Epithelial cell of esophagus (primary cell): Measurements from ENCODE around the gene TSBP1.
"Not testable (repeated sequence)": the region's sequence is repeated elsewhere in the genome, so short reads cannot be mapped to it uniquely, and the experiment has no call there.

Source experiments
- DNase-seq: peaks from one replicate; pipeline ENCODE4 v3.0.0; 2010; ENCODE audit warnings: low read depth
- H3K4me3 ChIP-seq: 2 replicates; pipeline ENCODE4 v1.5.1; 2011; ENCODE audit warnings: mild to moderate bottlenecking, low read length, control low read depth
- TF ChIP-seq, protein P1 (sequence below): IDR thresholded peaks from 2 replicates; pipeline ENCODE4 v1.5.1; 2011; ENCODE audit warnings: low read depth, mild to moderate bottlenecking, low read length, control low read depth, inconsistent platforms; ENCODE audit not compliant: insufficient read depth; ENCODE audit errors: missing control alignments

Gene TSBP1

DNA sequence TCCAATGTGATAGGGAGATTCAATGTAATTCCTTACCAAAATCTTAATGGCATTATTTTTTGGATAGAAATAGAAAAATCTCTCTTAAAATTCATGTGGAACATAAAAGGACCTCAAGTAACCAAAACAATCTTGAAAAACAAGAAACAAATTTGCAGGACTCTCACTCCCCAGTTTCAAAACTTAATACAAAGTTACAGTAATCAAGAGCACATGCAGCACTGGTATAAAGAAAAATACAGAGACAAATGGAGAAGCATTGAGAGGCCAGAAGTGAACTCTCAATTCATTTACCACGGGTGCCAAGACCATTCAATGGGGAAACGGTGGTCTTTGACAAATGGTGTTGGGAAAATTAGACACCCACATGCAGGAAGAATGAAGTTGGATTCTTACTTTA lies 7.8 kb upstream of the TSBP1 start:
- no peak for DNase-seq
- no peak overlapping the region for H3K4me3 ChIP-seq
- TF ChIP-seq, protein P1, sequence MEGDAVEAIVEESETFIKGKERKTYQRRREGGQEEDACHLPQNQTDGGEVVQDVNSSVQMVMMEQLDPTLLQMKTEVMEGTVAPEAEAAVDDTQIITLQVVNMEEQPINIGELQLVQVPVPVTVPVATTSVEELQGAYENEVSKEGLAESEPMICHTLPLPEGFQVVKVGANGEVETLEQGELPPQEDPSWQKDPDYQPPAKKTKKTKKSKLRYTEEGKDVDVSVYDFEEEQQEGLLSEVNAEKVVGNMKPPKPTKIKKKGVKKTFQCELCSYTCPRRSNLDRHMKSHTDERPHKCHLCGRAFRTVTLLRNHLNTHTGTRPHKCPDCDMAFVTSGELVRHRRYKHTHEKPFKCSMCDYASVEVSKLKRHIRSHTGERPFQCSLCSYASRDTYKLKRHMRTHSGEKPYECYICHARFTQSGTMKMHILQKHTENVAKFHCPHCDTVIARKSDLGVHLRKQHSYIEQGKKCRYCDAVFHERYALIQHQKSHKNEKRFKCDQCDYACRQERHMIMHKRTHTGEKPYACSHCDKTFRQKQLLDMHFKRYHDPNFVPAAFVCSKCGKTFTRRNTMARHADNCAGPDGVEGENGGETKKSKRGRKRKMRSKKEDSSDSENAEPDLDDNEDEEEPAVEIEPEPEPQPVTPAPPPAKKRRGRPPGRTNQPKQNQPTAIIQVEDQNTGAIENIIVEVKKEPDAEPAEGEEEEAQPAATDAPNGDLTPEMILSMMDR = no peak

DNA sequence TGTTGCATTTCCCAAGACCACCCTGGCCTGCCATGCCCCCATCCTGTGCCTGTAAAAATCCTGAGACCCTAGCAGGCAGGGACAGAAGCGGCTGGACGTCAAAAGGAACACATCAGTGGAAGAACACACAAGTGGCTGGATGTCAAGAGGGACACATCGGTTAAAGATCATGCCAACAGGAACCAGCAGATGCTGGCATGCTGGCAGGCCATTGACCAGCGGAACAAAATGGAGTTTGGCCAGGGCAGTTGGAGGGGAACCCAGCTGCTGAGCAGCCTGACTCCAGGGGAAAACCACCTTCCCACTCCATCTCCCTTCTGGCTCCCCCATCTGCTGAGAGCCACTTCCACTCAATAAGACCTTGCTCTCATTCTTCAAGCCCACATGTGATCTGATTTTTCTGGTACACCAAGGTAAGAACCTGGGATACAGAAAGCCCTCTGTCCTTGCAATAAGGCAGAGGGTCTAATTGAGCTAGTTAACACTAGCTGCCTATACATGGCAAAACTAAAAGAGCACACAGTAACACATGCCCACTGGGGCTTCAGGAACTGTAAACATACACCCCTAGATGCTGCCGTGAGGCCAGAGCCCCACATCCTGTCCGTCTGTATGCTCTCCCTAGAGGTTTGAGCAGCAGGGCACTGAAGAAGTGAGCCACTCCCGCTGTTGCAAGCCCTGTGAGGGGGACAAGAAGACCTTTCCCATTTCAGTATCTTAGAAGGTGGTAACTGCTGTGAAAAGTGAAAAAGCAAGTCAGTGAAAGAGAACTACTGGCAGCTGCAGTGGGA lies 4.2 kb upstream of the TSBP1 start:
- H3K4me3 ChIP-seq = no peak overlapping the region
- TF ChIP-seq, protein P1 = no peak
- DNase-seq = no peak

DNA sequence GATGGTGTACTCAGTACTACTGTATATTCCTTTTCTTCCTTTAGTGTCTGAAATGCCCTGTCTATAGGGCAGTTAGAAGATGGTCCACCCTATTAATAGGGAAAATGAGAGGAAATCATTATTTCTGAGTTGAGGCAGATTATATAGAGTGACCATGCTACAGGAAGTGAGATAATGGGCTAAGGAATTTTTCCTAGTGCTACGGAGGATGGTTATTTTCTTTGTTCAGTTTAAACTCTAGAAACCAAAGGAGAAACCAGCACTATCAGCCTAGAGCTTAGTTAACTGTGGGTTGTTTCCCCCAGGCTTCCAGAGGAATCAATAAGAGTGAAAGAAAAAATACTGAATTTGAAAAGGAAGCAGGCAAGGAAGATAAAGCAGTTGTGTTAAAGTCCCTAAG lies 474 bp downstream of the TSBP1 start:
- TF ChIP-seq, protein P1 = no peak
- DNase-seq = no peak
- H3K4me3 ChIP-seq = no peak overlapping the region

DNA sequence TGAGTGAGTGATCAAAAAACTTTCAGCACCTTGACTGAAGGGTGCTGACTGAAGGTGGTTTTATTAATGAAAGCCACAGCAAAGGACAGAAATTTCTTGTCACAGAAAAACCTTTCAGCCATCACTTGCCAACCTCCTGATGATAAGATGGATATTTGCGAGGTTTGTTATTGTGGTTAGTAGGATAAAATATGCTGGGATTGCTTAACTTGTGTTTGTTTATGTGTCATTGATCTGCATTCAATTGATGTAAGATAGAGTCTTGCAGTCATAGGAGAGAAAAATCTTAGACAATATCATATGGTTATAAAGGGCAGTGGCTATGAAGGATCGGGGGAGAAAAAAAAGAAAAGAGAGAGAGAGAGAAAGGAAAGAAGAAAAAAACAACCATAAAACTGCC lies 1.2 kb downstream of the TSBP1 start:
- peak; percentile 39 for DNase-seq
- TF ChIP-seq, protein P1 = no peak
- no peak overlapping the region for H3K4me3 ChIP-seq

DNA sequence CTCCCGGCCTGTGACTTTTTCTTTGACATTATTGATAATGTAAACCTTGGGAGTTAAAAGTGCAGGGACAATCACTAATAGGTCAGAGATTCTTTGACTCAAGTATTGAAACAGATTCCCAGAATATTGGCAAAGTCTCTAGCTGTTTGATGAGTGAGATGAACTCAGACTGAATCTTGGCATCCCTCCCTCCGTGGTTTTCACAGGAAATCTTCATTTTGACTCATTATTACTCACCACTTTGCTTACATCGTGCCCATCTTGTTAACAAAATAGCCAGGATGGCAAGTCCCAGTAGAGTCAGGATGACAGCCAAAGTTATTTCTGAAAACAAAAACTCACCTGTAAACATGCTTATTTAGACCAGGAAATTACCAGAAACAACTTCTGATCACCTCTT lies 2.0 kb downstream of the TSBP1 start:
- TF ChIP-seq, protein P1 = no peak
- DNase-seq = peak; percentile 89
- no peak overlapping the region for H3K4me3 ChIP-seq

DNA sequence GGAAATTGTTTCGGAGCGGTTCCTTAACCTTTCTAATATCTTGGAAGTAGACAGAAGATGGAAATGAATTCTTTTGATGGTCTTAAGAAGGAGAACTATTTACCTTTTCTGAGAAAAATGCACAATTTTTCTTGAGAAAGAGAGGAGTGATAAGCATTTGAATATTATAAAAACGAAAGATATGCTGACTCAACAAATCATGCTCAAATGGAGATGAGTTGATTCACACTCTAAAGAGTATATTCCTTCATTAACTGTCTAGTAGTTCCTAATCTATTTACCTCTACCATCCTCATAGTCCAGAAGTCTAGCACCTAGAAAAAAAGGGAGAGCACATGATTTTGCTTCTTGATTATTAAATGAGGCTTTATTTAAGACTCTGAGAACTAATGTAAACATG lies 4.1 kb downstream of the TSBP1 start:
- no peak for DNase-seq
- TF ChIP-seq, protein P1 = no peak
- no peak overlapping the region for H3K4me3 ChIP-seq

DNA sequence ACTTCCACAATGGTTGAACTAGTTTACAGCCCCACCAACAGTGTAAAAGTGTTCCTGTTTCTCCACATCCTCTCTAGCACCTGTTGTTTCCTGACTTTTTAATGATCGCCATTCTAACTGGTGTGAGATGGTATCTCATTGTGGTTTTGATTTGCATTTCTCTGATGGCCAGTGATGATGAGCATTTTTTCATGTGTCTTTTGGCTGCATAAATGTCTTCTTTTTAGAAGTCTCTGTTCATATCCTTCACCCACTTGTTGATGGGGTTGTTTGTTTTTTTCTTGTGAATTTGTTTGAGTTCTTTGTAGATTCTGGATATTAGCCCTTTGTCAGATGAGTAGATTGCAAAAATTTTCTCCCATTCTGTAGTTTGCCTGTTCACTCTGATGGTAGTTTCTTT lies 12.5 kb downstream of the TSBP1 start:
- not testable (repeated sequence) for DNase-seq, H3K4me3 ChIP-seq

DNA sequence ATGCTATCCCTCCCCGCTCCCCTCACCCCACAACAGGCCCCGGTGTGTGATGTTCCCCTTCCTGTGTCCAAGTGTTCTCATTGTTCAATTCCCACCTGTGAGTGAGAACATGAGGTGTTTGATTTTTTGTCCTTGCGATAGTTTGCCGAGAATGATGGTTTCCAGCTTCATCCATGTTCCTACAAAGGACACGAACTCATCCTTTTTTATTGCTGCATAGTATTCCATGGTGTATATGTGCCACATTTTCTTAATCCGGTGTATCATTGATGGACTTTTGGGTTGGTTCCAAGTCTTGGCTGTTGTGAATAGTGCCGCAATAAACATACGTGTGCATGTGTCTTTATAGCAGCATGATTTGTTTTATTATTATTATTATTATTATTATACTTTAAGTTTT lies 13.2 kb downstream of the TSBP1 start:
- not testable (repeated sequence) for H3K4me3 ChIP-seq, DNase-seq
